Islet of Langerhans (tissue), 1 donor: ENCODE measurements around the gene PTPN20.

Experiments
- FAIRE-seq: peaks from one replicate; lab custom pipeline; 2011; peaks lifted over from hg19 to GRCh38; lab: Jason Lieb, UNC

The PTPN20 gene

GRCh38 chr10:47021850-47022249 lies 110.6 kb downstream of the PTPN20 start:
- no peak for FAIRE-seq

- no peak for FAIRE-seq
Measured at GRCh38 chr10:47022311-47023131, 111.3 kb downstream of the PTPN20 start.

GRCh38 chr10:47023237-47024045 lies 112.2 kb downstream of the PTPN20 start:
- FAIRE-seq, result no peak

- no peak for FAIRE-seq
Measured at GRCh38 chr10:47024046-47024322, 112.8 kb downstream of the PTPN20 start.

GRCh38 chr10:47024399-47025252 lies 113.4 kb downstream of the PTPN20 start:
- no peak for FAIRE-seq

GRCh38 chr10:47025253-47025539 lies 114.0 kb downstream of the PTPN20 start:
- FAIRE-seq, result no peak

GRCh38 chr10:47025540-47026300 lies 114.5 kb downstream of the PTPN20 start:
- no peak for FAIRE-seq

- FAIRE-seq, result no peak
Measured at GRCh38 chr10:47026301-47027107, 115.3 kb downstream of the PTPN20 start.

- FAIRE-seq, result no peak
Measured at GRCh38 chr10:47027108-47027783, 116.0 kb downstream of the PTPN20 start.

- no peak for FAIRE-seq
Measured at GRCh38 chr10:47027784-47028260, 116.6 kb downstream of the PTPN20 start.

- no peak for FAIRE-seq
Measured at GRCh38 chr10:47028466-47028865, 117.2 kb downstream of the PTPN20 start.

GRCh38 chr10:47029181-47030009 lies 118.2 kb downstream of the PTPN20 start:
- FAIRE-seq, result no peak

GRCh38 chr10:47030191-47030703 lies 119.0 kb downstream of the PTPN20 start:
- FAIRE-seq, result no peak

GRCh38 chr10:47031211-47031900 lies 120.1 kb downstream of the PTPN20 start:
- no peak for FAIRE-seq

- no peak for FAIRE-seq
Measured at GRCh38 chr10:47031901-47032465, 120.8 kb downstream of the PTPN20 start.

GRCh38 chr10:47033081-47033480 lies 121.9 kb downstream of the PTPN20 start:
- FAIRE-seq, result no peak

GRCh38 chr10:47033541-47034270 lies 122.5 kb downstream of the PTPN20 start:
- FAIRE-seq, result no peak
